IMR-90 (cell line): ENCODE data around the gene CLDN6. TPM values are rescaled to one million over a fixed set of nuclear protein-coding genes. Genes with fewer than 3 reads are reported as not detected.
"Not testable (repeated sequence)": the region's sequence is repeated elsewhere in the genome, so short reads cannot be mapped to it uniquely, and the experiment has no call there.

Source experiments
- ATAC-seq: fragments of 200-7000 bp; cut with Tn5 transposase; 2 replicates; pipeline ENCODE4 v1.9.1; 2020; ENCODE audit warnings: low read depth, mild to moderate bottlenecking, moderate library complexity
- BruUV-seq: library from RNA; stranded (reverse); fragments of 400-500 nt; replicated peaks from 2 replicates; lab custom pipeline; 2021; lab: Mats Ljungman, UMichigan
- CTCF ChIA-PET: fragments of 300-600 bp; formaldehyde crosslinking; extraction: SDS; loops from one replicate; lab custom pipeline; 2021; ENCODE audit warnings: antibody characterized with exemption; lab: Yijun Ruan, JAX
- POLR2A ChIA-PET: fragments of 300-600 bp; sonication (Branson Sonifier 250); formaldehyde crosslinking; loops from one replicate; lab custom pipeline; 2022; ENCODE audit warnings: antibody characterized with exemption; ENCODE audit not compliant: unreplicated experiment; lab: Charles Lee
- DNase-seq: peaks from one replicate; pipeline ENCODE4 v3.0.0; 2013
- H2AFZ ChIP-seq: replicated peaks from 2 replicates; pipeline ENCODE3; 2013; ENCODE audit warnings: low read length, mild to moderate bottlenecking; ENCODE audit not compliant: poor library complexity
- H2AK5ac ChIP-seq: 2 replicates; pipeline ENCODE4 v1.6.1; 2013; ENCODE audit warnings: low read depth, low read length, inconsistent platforms
- H2AK9ac ChIP-seq: replicated peaks from 2 replicates; pipeline ENCODE3; 2013; ENCODE audit warnings: mild to moderate bottlenecking, low read depth, low read length, moderate library complexity; ENCODE audit not compliant: poor library complexity
- H2BK120ac ChIP-seq: 2 replicates; pipeline ENCODE4 v1.6.1; 2013; ENCODE audit warnings: low read depth, low read length, inconsistent platforms
- H2BK15ac ChIP-seq: 3 replicates; pipeline ENCODE4 v1.6.1; 2013; ENCODE audit warnings: low read depth, low read length, inconsistent platforms
- H2BK20ac ChIP-seq: 2 replicates; pipeline ENCODE4 v1.6.1; 2013; ENCODE audit warnings: low read depth, mild to moderate bottlenecking, inconsistent platforms, low read length, moderate library complexity
- H2BK5ac ChIP-seq: 2 replicates; pipeline ENCODE4 v1.6.1; 2013; ENCODE audit warnings: mild to moderate bottlenecking, low read depth, low read length, inconsistent platforms; ENCODE audit not compliant: poor library complexity, severe bottlenecking
- H3K14ac ChIP-seq: replicated peaks from 2 replicates; pipeline ENCODE4 v1.6.1; 2013; ENCODE audit warnings: low read depth, low read length, inconsistent platforms
- H3K18ac ChIP-seq: 2 replicates; pipeline ENCODE4 v1.6.1; 2013; ENCODE audit warnings: low read depth, low read length, control low read depth
- H3K23ac ChIP-seq: 2 replicates; pipeline ENCODE4 v1.6.1; 2013; ENCODE audit warnings: low read depth, low read length, inconsistent platforms
- H3K27ac ChIP-seq: 2 replicates; pipeline ENCODE4 v1.5.1; 2013; ENCODE audit warnings: mild to moderate bottlenecking, control low read depth, low read length; ENCODE audit not compliant: insufficient read depth
- H3K27me3 ChIP-seq: 2 replicates; pipeline ENCODE4 v1.6.1; 2013; ENCODE audit warnings: low read length; ENCODE audit not compliant: control insufficient read depth, insufficient read depth
- H3K36me3 ChIP-seq: 2 replicates; pipeline ENCODE4 v1.6.1; 2013; ENCODE audit warnings: low read length, mixed read lengths; ENCODE audit not compliant: control insufficient read depth, insufficient read depth
- H3K4ac ChIP-seq: 2 replicates; pipeline ENCODE4 v1.6.1; 2013; ENCODE audit warnings: low read depth, low read length, inconsistent platforms
- H3K4me1 ChIP-seq: 2 replicates; pipeline ENCODE4 v1.6.1; 2013; ENCODE audit warnings: low read length, mixed read lengths; ENCODE audit not compliant: control insufficient read depth, insufficient read depth
- H3K4me2 ChIP-seq: 2 replicates; pipeline ENCODE4 v1.6.1; 2013; ENCODE audit warnings: low read depth, mild to moderate bottlenecking, control low read depth, low read length, moderate library complexity
- H3K4me3 ChIP-seq: 2 replicates; pipeline ENCODE4 v1.5.1; 2013; ENCODE audit warnings: low read depth, mild to moderate bottlenecking, control low read depth, low read length, moderate library complexity; ENCODE audit not compliant: insufficient read depth
- H3K56ac ChIP-seq: 2 replicates; pipeline ENCODE4 v1.6.1; 2013; ENCODE audit warnings: low read length, inconsistent platforms; ENCODE audit not compliant: insufficient read depth; ENCODE audit errors: extremely low read depth
- H3K79me1 ChIP-seq, 2 experiments: 2 replicates each; pipeline ENCODE4 v1.6.1; 2013; ENCODE audit warnings: low read length in 2 of 2, inconsistent platforms in 1 of 2, low read depth in 1 of 2
- H3K9ac ChIP-seq: 2 replicates; pipeline ENCODE4 v1.6.1; 2013; ENCODE audit warnings: low read depth, low read length, control low read depth
- H3K9me1 ChIP-seq: 2 replicates; pipeline ENCODE4 v1.6.1; 2013; ENCODE audit warnings: low read length, inconsistent platforms; ENCODE audit not compliant: insufficient read depth
- H3K9me3 ChIP-seq: 2 replicates; pipeline ENCODE4 v1.6.1; 2013; ENCODE audit warnings: low read length; ENCODE audit not compliant: control insufficient read depth, insufficient read depth
- H4K20me1 ChIP-seq: 2 replicates; pipeline ENCODE4 v1.6.1; 2013; ENCODE audit warnings: low read length, inconsistent platforms; ENCODE audit not compliant: insufficient read depth
- H4K5ac ChIP-seq: 2 replicates; pipeline ENCODE4 v1.6.1; 2013; ENCODE audit warnings: mild to moderate bottlenecking, low read depth, low read length, control low read depth
- H4K8ac ChIP-seq, 2 experiments: 2 replicates each; pipeline ENCODE4 v1.6.1; 2013; ENCODE audit warnings: low read depth in 2 of 2, low read length in 2 of 2, control low read depth in 1 of 2, inconsistent platforms in 1 of 2
- H4K91ac ChIP-seq: 2 replicates; pipeline ENCODE4 v1.6.1; 2013; ENCODE audit warnings: low read depth, low read length, inconsistent platforms; ENCODE audit not compliant: insufficient read depth
- WGBS, 2 experiments: methylation state at CpG; one replicate each; pipeline versions ENCODE4 v1.1.5 to v1.1.7; 2013; ENCODE audit warnings: missing lambda C conversion rate in 2 of 2; ENCODE audit not compliant: insufficient read length in 1 of 2; ENCODE audit errors: extremely low coverage in 2 of 2; 5-methylcytosine and 5-hydroxymethylcytosine counted together
- dilution Hi-C: fragments of 300-500 bp; cut with HindIII; formaldehyde crosslinking; loops from one replicate; pipeline ENCODE4 v1.14.3; 2018; ENCODE audit warnings: low sequenced_read_pairs; ENCODE audit not compliant: unreplicated experiment
- in situ Hi-C: fragments of 300-500 bp; cut with MboI; formaldehyde crosslinking; loops from 3 replicates; pipeline ENCODE4 v1.14.3; 2019; ENCODE audit warnings: low sequenced_read_pairs, inconsistent platforms, mixed read lengths
- intact Hi-C: fragments of 100-400 bp; cut with micrococcal nuclease; formaldehyde crosslinking; loops from 2 replicates; pipeline ENCODE4 v1.10.0; 2022
- polyA plus RNA-seq, 3 experiments: library from polyadenylated mRNA; depleted of rRNA; stranded (reverse); fragments of >200 nt; gene quantifications; 2 replicates each; pipeline ENCODE4 v1.2.3, GENCODE V29; 2012; ENCODE audit warnings: low replicate concordance in 1 of 3
- total RNA-seq: library from RNA; depleted of rRNA; stranded (reverse); fragments of >200 nt; gene quantifications from 2 replicates; pipeline ENCODE4 v1.2.3, GENCODE V29; 2012

Gene CLDN6
- total and polyA plus RNA-seq, 2 of the 4 experiments (the other 2 are of a cell fraction) = 0.14 TPM; not detected in 1

GRCh38 chr16:3053330-3053710, 35.3 kb upstream of the CLDN6 start:
- POLR2A ChIA-PET, H3K4me1 ChIP-seq, H3K23ac ChIP-seq, ATAC-seq, dilution Hi-C loops, H3K9ac ChIP-seq, H3K18ac ChIP-seq, H3K27ac ChIP-seq, H2BK20ac ChIP-seq, H4K91ac ChIP-seq, H2BK120ac ChIP-seq, H3K56ac ChIP-seq, H3K79me1 ChIP-seq, H3K4ac ChIP-seq, H3K9me1 ChIP-seq, H3K36me3 ChIP-seq, H3K4me2 ChIP-seq, H3K14ac ChIP-seq, CTCF ChIA-PET, H4K20me1 ChIP-seq, H3K9me3 ChIP-seq, intact Hi-C loops, H4K5ac ChIP-seq, H4K8ac ChIP-seq, BruUV-seq, DNase-seq, H2BK5ac ChIP-seq, H2AFZ ChIP-seq, in situ Hi-C loops, H2BK15ac ChIP-seq, H3K4me3 ChIP-seq, H2AK9ac ChIP-seq, H2AK5ac ChIP-seq: not testable (repeated sequence)
- H3K27me3 ChIP-seq = peaks cover 21% of the 10 kb centered on the region
- no CpG with 5 or more reads among the region's 13 CpGs for WGBS, 2 experiments

DNA sequence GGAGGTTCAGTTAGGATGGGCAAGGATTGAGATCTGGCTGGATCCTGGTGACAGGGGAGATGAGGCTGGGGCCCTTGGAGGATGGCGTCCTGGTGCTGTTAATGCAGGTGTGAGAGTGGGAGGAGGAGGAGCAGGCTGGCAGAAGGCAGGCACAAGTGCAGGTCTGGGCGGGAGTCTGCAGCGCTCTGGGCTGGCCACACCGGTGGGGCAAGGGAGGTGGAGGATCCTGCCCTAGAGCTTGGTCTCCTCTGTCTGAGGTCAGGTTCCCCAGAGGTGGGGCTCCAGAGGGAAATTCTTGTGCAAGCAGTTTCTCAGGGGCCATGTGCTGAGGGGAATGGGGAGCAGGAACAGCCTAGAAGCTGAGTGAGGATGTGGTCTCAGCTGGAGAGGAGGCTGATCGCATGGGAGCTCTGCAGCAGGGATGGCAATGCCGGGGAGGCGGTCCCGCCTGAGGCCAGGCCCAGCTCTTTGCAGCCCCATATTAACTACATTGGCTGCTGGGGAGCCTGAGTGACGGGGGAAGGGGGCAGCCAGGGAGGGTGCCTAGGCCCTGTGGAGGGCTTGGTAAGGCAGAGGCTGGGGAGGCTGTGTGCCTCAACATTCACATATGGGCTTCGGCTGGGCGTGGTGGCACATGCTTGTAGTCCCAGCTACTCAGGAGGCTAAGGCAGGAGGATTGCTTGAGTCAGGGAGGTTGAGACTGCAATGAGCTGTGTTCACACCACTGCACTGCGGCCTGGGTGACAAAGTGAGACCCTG, 34.8 kb upstream of the CLDN6 start:
- H4K91ac ChIP-seq, H4K20me1 ChIP-seq, H3K36me3 ChIP-seq, H2BK20ac ChIP-seq, H2BK15ac ChIP-seq, H4K5ac ChIP-seq, H3K14ac ChIP-seq, H2AFZ ChIP-seq, H4K8ac ChIP-seq, H2BK120ac ChIP-seq, H3K56ac ChIP-seq, H2AK5ac ChIP-seq, H2BK5ac ChIP-seq, H2AK9ac ChIP-seq, CTCF ChIA-PET, H3K23ac ChIP-seq, H3K4me2 ChIP-seq, H3K9me1 ChIP-seq, H3K27ac ChIP-seq, BruUV-seq, in situ Hi-C loops, H3K9ac ChIP-seq, DNase-seq, ATAC-seq, H3K4ac ChIP-seq, intact Hi-C loops, H3K9me3 ChIP-seq, POLR2A ChIA-PET, H3K79me1 ChIP-seq, dilution Hi-C loops, H3K4me3 ChIP-seq, H3K18ac ChIP-seq, H3K4me1 ChIP-seq: not testable (repeated sequence)
- H3K27me3 ChIP-seq = peaks cover 26% of the 10 kb centered on the region
- no CpG with 5 or more reads among the region's 12 CpGs for WGBS, 2 experiments
